ENCODE measurements around the gene ITIH6.
"Not testable (repeated sequence)": the region's sequence is repeated elsewhere in the genome, so short reads cannot be mapped to it uniquely, and the experiment has no call there.

Gene ITIH6

GRCh38 chrX:54807524-54808108 is 9.6 kb upstream of the ITIH6 start, which contains the start of gene MAGED2:
Gene MAGED2 (plus strand): TSS chrX:54807745. CDS start chrX:54809332, 1,587 bp downstream.
- DNase-seq = no peak

GRCh38 chrX:54799046-54799445 is 991 bp upstream of the ITIH6 start:
- DNase-seq = no peak

GRCh38 chrX:54794795-54795194 is 3.3 kb downstream of the ITIH6 start:
- no peak for DNase-seq

GRCh38 chrX:54794028-54794427 is 4.0 kb downstream of the ITIH6 start:
- no peak for DNase-seq

GRCh38 chrX:54789405-54789804 is 8.7 kb downstream of the ITIH6 start:
- DNase-seq = not testable (repeated sequence)

GRCh38 chrX:54788446-54788845 is 9.6 kb downstream of the ITIH6 start:
- DNase-seq = no peak

GRCh38 chrX:54786967-54787366 is 11.1 kb downstream of the ITIH6 start:
- DNase-seq = no peak

- no peak for DNase-seq
Observed at GRCh38 chrX:54785901-54786300, 12.2 kb downstream of the ITIH6 start.

- DNase-seq = no peak
Observed at GRCh38 chrX:54776987-54777672, 20.9 kb downstream of the ITIH6 start.

- no peak for DNase-seq
Observed at GRCh38 chrX:54776061-54776460, 22.0 kb downstream of the ITIH6 start.

GRCh38 chrX:54774391-54775094 is 23.5 kb downstream of the ITIH6 start:
- DNase-seq = not testable (repeated sequence)

GRCh38 chrX:54758114-54759055 is 39.7 kb downstream of the ITIH6 start:
- no peak for DNase-seq

- no peak for DNase-seq
Observed at GRCh38 chrX:54754854-54755253, 43.2 kb downstream of the ITIH6 start.

- no peak for DNase-seq
Observed at GRCh38 chrX:54748626-54749025, 49.4 kb downstream of the ITIH6 start.

- no peak for DNase-seq
Observed at GRCh38 chrX:54747733-54748393, 50.2 kb downstream of the ITIH6 start.

- no peak for DNase-seq
Observed at GRCh38 chrX:54746928-54747327, 51.1 kb downstream of the ITIH6 start.

- no peak for DNase-seq
Observed at GRCh38 chrX:54745676-54746075, 52.4 kb downstream of the ITIH6 start.

- not testable (repeated sequence) for DNase-seq
Observed at GRCh38 chrX:54738567-54738966, 59.5 kb downstream of the ITIH6 start.

GRCh38 chrX:54736298-54736942 is 61.6 kb downstream of the ITIH6 start:
- not testable (repeated sequence) for DNase-seq

GRCh38 chrX:54721424-54721823 is 76.6 kb downstream of the ITIH6 start:
- peak; percentile 12 for DNase-seq

GRCh38 chrX:54715621-54716020 is 82.4 kb downstream of the ITIH6 start:
- no peak for DNase-seq

- DNase-seq = no peak
Observed at GRCh38 chrX:54714424-54714823, 83.6 kb downstream of the ITIH6 start.
